Hepatocyte (in vitro differentiated cells): ENCODE data around the gene CTXN3. TPM values are rescaled to one million over a fixed set of nuclear protein-coding genes. Genes with fewer than 3 reads are reported as not detected.

ENCODE experiments used
- DNase-seq: peaks from one replicate; pipeline ENCODE4 v3.0.0-alpha.2; 2016; ENCODE audit warnings: low spot score
- H2AFZ ChIP-seq: fragments of 200-600 bp; sonication (generic); 2 replicates; pipeline ENCODE4 v1.6.0; 2016; ENCODE audit warnings: antibody characterized with exemption, mild to moderate bottlenecking
- H3K27ac ChIP-seq: fragments of 200-600 bp; sonication (generic); 2 replicates; pipeline ENCODE4 v1.5.1; 2016; ENCODE audit warnings: mild to moderate bottlenecking
- H3K27me3 ChIP-seq: fragments of 200-600 bp; sonication (generic); 2 replicates; pipeline ENCODE4 v1.6.1; 2016
- H3K36me3 ChIP-seq: fragments of 200-600 bp; sonication (generic); replicated peaks from 2 replicates; pipeline ENCODE4 v1.5.1; 2016; ENCODE audit warnings: low read depth; ENCODE audit not compliant: insufficient read depth
- H3K4me1 ChIP-seq: fragments of 200-600 bp; sonication (generic); 2 replicates; pipeline ENCODE4 v1.5.1; 2016; ENCODE audit warnings: mild to moderate bottlenecking, moderate library complexity; ENCODE audit not compliant: insufficient read depth
- H3K4me2 ChIP-seq: fragments of 200-600 bp; sonication (generic); 2 replicates; pipeline ENCODE4 v1.6.0; 2016
- H3K4me3 ChIP-seq: fragments of 200-600 bp; sonication (generic); 2 replicates; pipeline ENCODE4 v1.5.1; 2016; ENCODE audit warnings: mild to moderate bottlenecking
- H3K79me2 ChIP-seq: fragments of 200-600 bp; sonication (generic); 2 replicates; pipeline ENCODE4 v1.6.0; 2017; ENCODE audit warnings: mild to moderate bottlenecking
- H3K9me2 ChIP-seq: fragments of 200-600 bp; sonication (generic); replicated peaks from 2 replicates; pipeline ENCODE4 v1.6.0; 2017; ENCODE audit warnings: mild to moderate bottlenecking; ENCODE audit not compliant: insufficient read depth
- H3K9me3 ChIP-seq: fragments of 200-600 bp; sonication (generic); 2 replicates; pipeline ENCODE4 v1.5.1; 2016; ENCODE audit warnings: low read depth, mild to moderate bottlenecking
- H4K20me1 ChIP-seq: fragments of 200-600 bp; sonication (generic); 2 replicates; pipeline ENCODE4 v1.6.0; 2016; ENCODE audit warnings: mild to moderate bottlenecking; ENCODE audit not compliant: insufficient read depth, poor library complexity, severe bottlenecking
- EZH2 ChIP-seq: fragments of 200-600 bp; sonication (generic); IDR thresholded peaks from 2 replicates; pipeline ENCODE4 v1.6.1; 2016; ENCODE audit warnings: antibody characterized with exemption, mild to moderate bottlenecking, borderline replicate concordance
- EZH2phosphoT487 ChIP-seq: fragments of 200-600 bp; sonication (generic); IDR thresholded peaks from one replicate; pipeline ENCODE4 v1.6.1; 2018; ENCODE audit warnings: antibody characterized with exemption, mild to moderate bottlenecking, low read depth, moderate library complexity; ENCODE audit not compliant: unreplicated experiment, severe bottlenecking
- WGBS: methylation state at CpG from one replicate; pipeline ENCODE4 v1.1.6; 2016; ENCODE audit warnings: low lambda C conversion rate; ENCODE audit errors: missing lambda C conversion rate; 5-methylcytosine and 5-hydroxymethylcytosine counted together
- polyA plus RNA-seq: library from polyadenylated mRNA; unstranded; fragments of >200 nt; fragmentation: Nextera tagmentation; extraction: Ambion mirVana; gene quantifications from 2 replicates; pipeline ENCODE4 v1.2.1, GENCODE V29; 2016
- total RNA-seq: library from RNA; depleted of rRNA; stranded (reverse); fragments of >200 nt; gene quantifications from 2 replicates; pipeline ENCODE4 v1.2.3, GENCODE V29; 2014
- TF ChIP-seq, protein P1 (sequence below): fragments of 200-600 bp; sonication (generic); IDR thresholded peaks from 2 replicates; pipeline ENCODE4 v1.5.1; 2016; ENCODE audit warnings: antibody characterized with exemption, mild to moderate bottlenecking; ENCODE audit not compliant: poor library complexity

CTXN3 gene
- total and polyA plus RNA-seq, 2 experiments from 2014 or later, result not detected

GRCh38 chr5:127686424-127686823 is 37.5 kb downstream of the CTXN3 start:
- Histone ChIP-seq H3K36me3 (no peaks in the 10 kb centered on the region), H2AFZ (no peak overlapping the region), H3K27ac (no peak overlapping the region), H3K79me2 (no peaks in the 10 kb centered on the region), H3K9me3 (no peaks in the 10 kb centered on the region), H3K4me3 (no peak overlapping the region), H3K4me2 (no peak overlapping the region), H3K4me1 (no peaks in the 10 kb centered on the region), H3K27me3 (no peaks in the 10 kb centered on the region), H4K20me1 (no peaks in the 10 kb centered on the region), H3K9me2 (no peaks in the 10 kb centered on the region)
- TF ChIP-seq, protein P1, sequence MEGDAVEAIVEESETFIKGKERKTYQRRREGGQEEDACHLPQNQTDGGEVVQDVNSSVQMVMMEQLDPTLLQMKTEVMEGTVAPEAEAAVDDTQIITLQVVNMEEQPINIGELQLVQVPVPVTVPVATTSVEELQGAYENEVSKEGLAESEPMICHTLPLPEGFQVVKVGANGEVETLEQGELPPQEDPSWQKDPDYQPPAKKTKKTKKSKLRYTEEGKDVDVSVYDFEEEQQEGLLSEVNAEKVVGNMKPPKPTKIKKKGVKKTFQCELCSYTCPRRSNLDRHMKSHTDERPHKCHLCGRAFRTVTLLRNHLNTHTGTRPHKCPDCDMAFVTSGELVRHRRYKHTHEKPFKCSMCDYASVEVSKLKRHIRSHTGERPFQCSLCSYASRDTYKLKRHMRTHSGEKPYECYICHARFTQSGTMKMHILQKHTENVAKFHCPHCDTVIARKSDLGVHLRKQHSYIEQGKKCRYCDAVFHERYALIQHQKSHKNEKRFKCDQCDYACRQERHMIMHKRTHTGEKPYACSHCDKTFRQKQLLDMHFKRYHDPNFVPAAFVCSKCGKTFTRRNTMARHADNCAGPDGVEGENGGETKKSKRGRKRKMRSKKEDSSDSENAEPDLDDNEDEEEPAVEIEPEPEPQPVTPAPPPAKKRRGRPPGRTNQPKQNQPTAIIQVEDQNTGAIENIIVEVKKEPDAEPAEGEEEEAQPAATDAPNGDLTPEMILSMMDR, result no peak
- TF ChIP-seq EZH2 (no peak), EZH2phosphoT487 (no peak)
- no peak for DNase-seq

- WGBS, result 93% methylated on average over 1 of the region's 1 CpG
- no peaks in the 10 kb centered on the region for H4K20me1 ChIP-seq
- H3K79me2 ChIP-seq, result no peaks in the 10 kb centered on the region
- no peak overlapping the region for H3K4me3 ChIP-seq
- no peaks in the 10 kb centered on the region for H3K9me3 ChIP-seq
- H3K4me1 ChIP-seq, result peaks cover 4% of the 10 kb centered on the region
- no peak overlapping the region for H3K4me2 ChIP-seq
- TF ChIP-seq EZH2 (no peak), EZH2phosphoT487 (no peak)
- TF ChIP-seq, protein P1, result no peak
- no peaks in the 10 kb centered on the region for H3K36me3 ChIP-seq
- no peaks in the 10 kb centered on the region for H3K9me2 ChIP-seq
- DNase-seq, result no peak
- no peak overlapping the region for H2AFZ ChIP-seq
- H3K27ac ChIP-seq, result no peak overlapping the region
- H3K27me3 ChIP-seq, result no peaks in the 10 kb centered on the region
Measured at GRCh38 chr5:127694518-127695171, 45.8 kb downstream of the CTXN3 start.

- no peak overlapping the region for H3K27ac ChIP-seq
- H4K20me1 ChIP-seq, result no peaks in the 10 kb centered on the region
- H2AFZ ChIP-seq, result no peak overlapping the region
- H3K4me1 ChIP-seq, result peaks cover 4% of the 10 kb centered on the region
- H3K4me3 ChIP-seq, result no peak overlapping the region
- H3K79me2 ChIP-seq, result no peaks in the 10 kb centered on the region
- TF ChIP-seq EZH2phosphoT487 (no peak), EZH2 (no peak)
- TF ChIP-seq, protein P1, result no peak
- no peaks in the 10 kb centered on the region for H3K9me2 ChIP-seq
- no peaks in the 10 kb centered on the region for H3K27me3 ChIP-seq
- no peaks in the 10 kb centered on the region for H3K36me3 ChIP-seq
- H3K9me3 ChIP-seq, result no peaks in the 10 kb centered on the region
- H3K4me2 ChIP-seq, result no peak overlapping the region
- DNase-seq, result no peak
Measured at GRCh38 chr5:127695346-127695745, 46.5 kb downstream of the CTXN3 start.
